ENCODE results near the gene SIM2.
A peak's percentile ranks its signal among the peaks of the same experiment; 100 is the strongest.

Gene SIM2

GRCh38 chr21:36688324-36688723 lies 10.6 kb upstream of the SIM2 start:
- no peak for DNase-seq (ENCODE audit: low spot score)
- no peak for TF ChIP-seq CTCF (IDR thresholded peaks at IDR 0.05; ENCODE audit: extremely low read depth, missing control alignments)

- no peak for TF ChIP-seq CTCF (IDR thresholded peaks at IDR 0.05; ENCODE audit: extremely low read depth, missing control alignments)
- no peak for DNase-seq (ENCODE audit: low spot score)
Measured at GRCh38 chr21:36689324-36689723, 9.6 kb upstream of the SIM2 start.

GRCh38 chr21:36690628-36691554 lies 8.0 kb upstream of the SIM2 start:
- TF ChIP-seq CTCF (IDR thresholded peaks at IDR 0.05; ENCODE audit: extremely low read depth, missing control alignments), result no peak
- DNase-seq (ENCODE audit: low spot score), result no peak

GRCh38 chr21:36691555-36692041 lies 7.3 kb upstream of the SIM2 start:
- no peak for TF ChIP-seq CTCF (IDR thresholded peaks at IDR 0.05; ENCODE audit: extremely low read depth, missing control alignments)
- DNase-seq (ENCODE audit: low spot score), result no peak

- no peak for DNase-seq (ENCODE audit: low spot score)
Measured at GRCh38 chr21:36692114-36692834, 6.6 kb upstream of the SIM2 start.

GRCh38 chr21:36692835-36693488 lies 6.0 kb upstream of the SIM2 start:
- DNase-seq (ENCODE audit: low spot score), result peak; percentile 32
- peak; percentile 27 for TF ChIP-seq CTCF (IDR thresholded peaks at IDR 0.05; ENCODE audit: extremely low read depth, missing control alignments)

More at GRCh38 chr21:36692114-36692834, 6.6 kb upstream of the SIM2 start:
- no peak for TF ChIP-seq CTCF (IDR thresholded peaks at IDR 0.05; ENCODE audit: extremely low read depth, missing control alignments)

All from GM20000 (cell line).